GM19099 (cell line): ENCODE data around the gene CELA1.

Experiments
- POLR2A ChIP-seq: IDR thresholded peaks from 3 replicates; pipeline ENCODE4 v1.6.1; 2011; ENCODE audit warnings: low read depth; ENCODE audit not compliant: insufficient read length; ENCODE audit errors: extremely low read depth

The CELA1 gene

GRCh38 chr12:51382173-51382572 lies 35.7 kb upstream of the CELA1 start:
- TF ChIP-seq POLR2A = no peak

- no peak for TF ChIP-seq POLR2A
Measured at GRCh38 chr12:51381226-51382079, 35.0 kb upstream of the CELA1 start.

DNA sequence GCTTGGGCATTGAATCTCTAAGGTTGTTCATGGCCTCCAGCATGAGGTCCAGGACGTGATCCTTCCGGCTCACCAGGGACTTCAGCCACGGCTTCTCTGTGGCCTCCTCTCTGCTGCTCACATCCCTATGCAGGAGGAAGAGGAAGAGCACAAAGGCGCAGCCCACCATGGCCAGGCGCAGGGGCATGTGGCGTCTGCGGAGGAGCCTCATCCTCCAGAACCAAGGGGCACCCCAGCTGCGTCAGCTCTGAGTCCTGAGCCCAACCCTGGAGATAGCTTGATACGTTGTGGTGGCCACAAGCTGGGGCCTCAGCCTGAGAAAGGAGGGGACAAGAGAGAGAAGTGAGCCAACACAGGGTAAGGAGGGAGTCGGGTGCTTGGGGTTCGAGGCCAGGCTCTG lies 33.1 kb upstream of the CELA1 start:
- no peak for TF ChIP-seq POLR2A

DNA sequence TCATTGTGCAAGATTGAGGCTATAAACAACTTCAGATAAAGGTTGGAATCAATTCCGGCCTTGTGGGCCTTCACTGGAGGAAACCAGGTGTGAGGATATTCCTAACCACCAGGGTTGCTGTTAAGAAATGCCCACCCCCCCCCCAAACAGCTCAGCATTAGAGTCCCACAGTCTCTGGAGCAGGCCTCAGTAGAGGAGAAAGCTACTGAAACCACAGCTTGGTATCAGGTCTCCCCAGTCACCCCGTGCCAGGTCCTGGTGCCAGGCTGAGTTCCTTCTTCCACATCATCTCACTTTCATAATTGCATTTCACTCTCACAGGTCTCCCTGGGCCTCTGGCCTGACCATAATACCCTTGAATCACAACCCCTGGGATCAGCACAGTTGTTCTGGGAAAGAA lies 32.3 kb upstream of the CELA1 start:
- TF ChIP-seq POLR2A = no peak

GRCh38 chr12:51377099-51377984 lies 30.9 kb upstream of the CELA1 start:
- no peak for TF ChIP-seq POLR2A

DNA sequence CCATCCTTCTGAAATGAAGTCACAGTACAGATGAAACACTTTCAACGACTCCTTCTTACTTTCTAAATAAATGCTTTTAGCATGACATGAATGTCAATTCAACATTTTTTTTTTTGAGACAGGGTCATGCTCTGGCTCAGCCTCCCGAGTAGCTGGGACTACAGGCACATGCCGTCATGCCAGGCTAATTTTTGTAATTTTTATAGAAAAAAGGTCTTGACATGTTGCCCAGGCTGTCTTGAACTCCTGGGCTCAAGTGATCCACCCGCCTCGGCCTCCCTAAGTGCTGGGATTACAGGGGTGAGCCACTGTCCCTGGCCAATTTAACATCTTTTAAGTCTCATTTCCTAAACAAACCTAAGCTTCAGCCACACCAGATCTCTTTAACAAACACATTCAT lies 28.4 kb upstream of the CELA1 start:
- no peak for TF ChIP-seq POLR2A

DNA sequence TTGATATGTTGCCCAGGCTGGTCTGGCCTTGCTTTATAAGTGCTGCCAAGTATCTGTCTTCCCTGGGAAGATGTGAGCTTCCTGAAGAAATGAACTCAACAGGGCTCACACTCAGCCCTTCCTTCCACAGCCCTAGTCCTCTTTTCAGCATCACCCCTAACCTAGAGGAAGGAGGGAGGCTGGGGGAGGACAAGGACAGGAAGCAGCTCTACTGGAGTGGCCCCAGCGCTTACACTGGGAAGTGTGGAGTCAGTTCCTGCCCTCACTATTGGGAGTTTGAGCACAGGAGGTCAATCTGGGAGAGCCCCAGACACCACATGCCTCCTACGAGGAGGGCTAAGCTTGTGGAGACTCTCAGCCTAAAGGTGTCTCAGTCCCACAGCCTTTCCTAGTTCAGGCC lies 27.9 kb upstream of the CELA1 start:
- no peak for TF ChIP-seq POLR2A

DNA sequence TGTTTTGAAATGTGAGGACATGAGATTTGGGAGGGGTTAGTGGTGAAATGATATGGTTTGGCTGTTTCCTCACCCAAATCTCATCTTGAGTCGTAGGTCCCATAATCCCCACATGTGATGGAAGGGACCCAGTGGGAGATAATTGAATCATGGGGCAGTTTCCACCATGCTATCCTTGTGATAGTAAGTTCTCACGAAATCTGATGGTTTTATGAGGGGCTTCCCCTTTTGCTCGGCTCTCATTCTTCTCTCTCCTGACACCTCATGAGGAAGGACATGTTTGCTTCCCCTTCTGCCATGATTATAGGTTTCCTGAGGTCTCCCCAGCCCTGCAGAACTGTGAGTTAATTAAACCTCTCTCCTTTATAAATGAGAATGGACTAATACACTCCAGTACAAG lies 26.7 kb upstream of the CELA1 start:
- TF ChIP-seq POLR2A = no peak

DNA sequence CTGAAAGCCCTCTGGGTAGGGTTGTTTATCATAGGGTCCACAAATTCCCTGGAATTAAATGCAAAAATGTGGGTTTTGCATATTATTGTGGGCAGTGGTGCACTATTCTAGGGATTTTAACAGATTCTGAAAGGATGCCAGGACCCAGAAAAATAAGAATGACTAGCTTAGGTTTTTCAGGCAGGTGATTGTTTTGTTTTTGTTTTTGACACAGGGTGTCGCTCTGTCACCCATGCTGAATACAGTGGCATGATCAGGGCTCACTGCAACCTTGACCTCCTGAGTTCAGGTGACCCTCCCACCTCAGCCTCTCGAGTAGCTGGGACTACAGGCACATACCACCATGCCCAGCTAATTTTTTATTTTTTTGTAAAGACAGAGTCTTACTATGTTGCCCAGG lies 25.5 kb upstream of the CELA1 start:
- no peak for TF ChIP-seq POLR2A

DNA sequence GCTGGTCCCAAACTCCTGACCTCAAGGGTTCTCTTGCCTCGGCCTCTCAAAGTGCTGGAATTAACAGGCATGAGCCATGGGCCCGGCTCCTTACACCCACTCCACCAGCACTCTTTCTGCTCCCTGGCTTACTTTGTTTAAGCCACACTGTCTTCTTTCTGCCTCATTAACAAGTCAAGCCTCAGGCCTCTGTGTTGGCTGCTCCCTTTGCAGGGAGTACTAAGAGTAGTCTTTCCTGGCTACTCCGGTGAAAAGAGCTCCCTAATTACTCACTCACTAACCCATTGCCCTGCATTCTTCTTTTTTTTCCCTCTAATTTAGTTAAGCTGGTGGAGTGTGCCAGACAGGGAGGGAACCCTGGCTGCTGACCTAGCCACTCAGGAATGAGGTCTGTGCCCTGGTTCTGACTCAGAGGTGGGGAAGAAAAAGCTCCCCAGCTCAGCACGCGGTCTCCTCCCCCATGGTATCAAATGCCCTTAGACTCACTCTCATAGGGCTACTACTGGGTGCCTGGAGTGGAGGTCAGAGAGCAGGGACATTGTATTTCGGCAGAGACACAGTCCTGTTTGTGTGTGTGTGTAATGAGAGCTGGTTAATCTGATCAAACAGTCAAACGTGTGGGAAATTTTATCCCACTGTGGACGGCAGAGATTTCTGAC lies 24.9 kb upstream of the CELA1 start:
- no peak for TF ChIP-seq POLR2A

DNA sequence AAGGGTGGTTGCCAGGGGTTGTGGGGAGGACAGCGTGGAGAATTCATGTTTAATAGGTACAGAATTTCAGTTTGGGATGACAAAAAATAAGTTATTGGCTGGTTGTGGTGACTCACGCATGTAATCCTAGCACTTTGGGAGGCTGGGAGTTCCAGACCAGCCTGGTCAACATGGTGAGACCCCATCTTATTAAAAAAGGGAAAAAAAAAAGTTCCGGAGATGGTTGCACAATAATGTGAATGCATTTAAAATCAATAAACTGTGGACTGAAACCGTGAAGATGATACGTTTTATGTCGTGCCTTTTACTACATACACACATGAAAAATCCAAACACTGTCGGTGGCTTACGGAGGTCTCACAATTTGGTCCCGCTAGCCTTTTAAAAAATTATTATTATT lies 24.2 kb upstream of the CELA1 start:
- no peak for TF ChIP-seq POLR2A

- no peak for TF ChIP-seq POLR2A
Measured at GRCh38 chr12:51369581-51369980, 23.1 kb upstream of the CELA1 start.

- TF ChIP-seq POLR2A = peak; percentile 25
Measured at GRCh38 chr12:51368640-51369517, 22.4 kb upstream of the CELA1 start.

DNA sequence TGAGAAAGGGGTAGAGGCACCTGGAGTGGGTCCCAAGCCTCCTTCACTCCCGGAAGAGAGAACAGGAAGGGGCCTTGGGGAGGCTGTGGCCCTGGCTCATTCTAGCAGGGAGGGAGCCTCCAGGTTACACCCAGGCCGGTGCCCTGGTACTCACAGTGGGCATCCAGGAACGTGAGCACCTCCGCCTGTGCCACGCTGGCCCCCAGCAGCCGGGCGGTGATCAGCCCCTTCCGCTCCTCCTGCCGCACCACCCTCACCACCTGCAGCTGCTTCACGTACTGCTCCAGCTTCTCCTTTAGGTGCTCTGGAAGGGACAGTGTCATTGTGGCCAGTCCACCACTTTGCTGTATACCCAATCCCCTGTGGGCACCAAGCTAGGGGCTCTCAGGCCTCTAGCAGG lies 18.8 kb upstream of the CELA1 start:
- no peak for TF ChIP-seq POLR2A
